Uterus (tissue), 2 donors: ENCODE results near the gene ABHD16A.
A peak's percentile ranks its signal among the peaks of the same experiment; 100 is the strongest.

Experiments used
- CTCF ChIP-seq, 4 experiments: fragments of 200-600 bp in 2 of 4; fragments of 450-650 bp in 2 of 4; sonication (generic) in 2 of 4; IDR thresholded peaks; one replicate each; pipeline ENCODE4 v1.5.1; 2016 to 2019; ENCODE audit warnings: antibody characterized with exemption in 4 of 4, mild to moderate bottlenecking in 2 of 4, moderate library complexity in 1 of 4
- POLR2A ChIP-seq, 2 donors: fragments of 450-650 bp; IDR thresholded peaks; one replicate each; pipeline ENCODE4 v1.6.1; 2016; ENCODE audit warnings: antibody characterized with exemption in 2 of 2, mild to moderate bottlenecking in 1 of 2, moderate library complexity in 1 of 2

GRCh38 chr6:31728767-31729514 is 25.8 kb upstream of the ABHD16A start, which contains the start of gene DDAH2:
- TF ChIP-seq CTCF (IDR thresholded peaks at IDR 0.05) (peak in 2 of 4 experiments; percentile 49 to 56), POLR2A (IDR thresholded peaks at IDR 0.05) (no peak)
